ES-I3 (cell line): ENCODE results near the gene LATS2.

Experiments used
- H3K36me3 ChIP-seq: 2 replicates; pipeline ENCODE4 v1.6.1; 2013; ENCODE audit warnings: mild to moderate bottlenecking, low read length, control low read depth, moderate library complexity; ENCODE audit not compliant: insufficient read depth
- H3K4me1 ChIP-seq: 2 replicates; pipeline ENCODE4 v1.6.1; 2013; ENCODE audit warnings: mild to moderate bottlenecking, control low read depth, low read length; ENCODE audit not compliant: insufficient read depth
- H3K9ac ChIP-seq: 2 replicates; pipeline ENCODE4 v1.6.1; 2013; ENCODE audit warnings: low read depth, mild to moderate bottlenecking, low read length, moderate library complexity
- H3K9me3 ChIP-seq: 2 replicates; pipeline ENCODE4 v1.6.1; 2013; ENCODE audit warnings: mild to moderate bottlenecking, low read length, moderate library complexity; ENCODE audit not compliant: control insufficient read depth, insufficient read depth

LATS2 gene

DNA sequence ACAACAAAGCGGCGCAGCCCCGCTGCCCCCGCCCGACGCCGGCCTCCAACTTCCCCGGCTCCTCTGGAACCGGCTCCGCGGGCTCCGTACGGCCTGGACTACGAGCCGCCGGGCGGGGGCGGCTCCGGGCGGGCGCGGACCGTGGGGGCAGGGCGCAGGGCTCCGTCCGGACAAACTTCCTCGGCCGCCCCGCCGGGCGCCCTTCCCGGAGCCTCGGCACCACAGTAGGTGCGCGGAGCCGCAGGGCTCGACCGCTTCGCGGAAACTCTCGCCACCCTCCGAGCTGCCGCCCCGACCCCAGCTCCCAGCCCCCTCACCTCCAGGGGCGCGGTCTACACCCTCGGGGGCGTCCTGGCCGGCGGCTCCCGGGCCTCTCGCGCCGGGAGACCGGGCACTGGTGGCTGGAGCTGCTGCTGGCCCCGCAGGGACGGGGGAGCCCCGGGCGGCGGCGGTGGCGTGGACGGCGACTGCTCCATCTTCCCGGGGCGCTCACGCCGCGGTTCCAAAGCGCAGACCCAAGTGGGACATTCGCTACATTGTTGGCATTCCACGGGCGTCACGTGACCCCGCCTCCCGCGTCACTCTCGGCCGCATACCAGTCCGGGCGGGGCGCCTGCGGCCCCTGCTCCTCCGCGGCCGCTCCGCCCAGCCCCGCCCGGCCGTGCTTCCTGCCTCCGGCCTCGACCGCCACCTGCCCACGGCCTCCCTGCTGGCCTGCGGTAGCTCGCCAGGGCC is at the start of gene LATS2:
Gene LATS2 (minus strand): TSS at position 558 of the 735 bp plus-strand sequence. CDS start 15,560 bp downstream, outside the sequence.
- Histone ChIP-seq H3K9ac (peak within 1 kb of the TSS; percentile 85), H3K36me3 (no peaks in the 10 kb centered on the region), H3K9me3 (no peaks in the 10 kb centered on the region), H3K4me1 (peaks cover 12% of the 10 kb centered on the region)

DNA sequence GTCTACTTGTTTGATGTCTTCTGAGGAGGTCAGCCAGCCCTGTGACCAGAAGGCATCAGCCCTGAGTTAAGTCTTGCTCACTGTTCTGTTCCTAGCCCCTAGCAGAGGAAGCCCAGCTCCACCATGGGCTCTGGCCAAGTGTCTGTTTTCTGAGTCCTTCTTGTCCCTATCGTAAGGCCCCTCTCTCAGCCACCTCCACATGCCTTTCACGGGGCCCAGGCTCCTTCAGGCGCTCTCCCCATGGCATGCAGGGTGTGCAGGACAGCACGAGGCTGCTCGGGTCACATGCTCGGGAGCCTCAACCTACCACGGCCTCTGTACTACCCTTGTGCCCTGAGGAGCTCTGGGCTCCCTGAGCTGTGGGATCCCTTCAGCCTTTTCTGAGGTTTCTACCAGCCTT is 47.8 kb upstream of the LATS2 start:
- H3K9me3 ChIP-seq, result no peaks in the 10 kb centered on the region
- H3K4me1 ChIP-seq, result no peaks in the 10 kb centered on the region
- H3K36me3 ChIP-seq, result no peaks in the 10 kb centered on the region
- H3K9ac ChIP-seq, result no peak overlapping the region

DNA sequence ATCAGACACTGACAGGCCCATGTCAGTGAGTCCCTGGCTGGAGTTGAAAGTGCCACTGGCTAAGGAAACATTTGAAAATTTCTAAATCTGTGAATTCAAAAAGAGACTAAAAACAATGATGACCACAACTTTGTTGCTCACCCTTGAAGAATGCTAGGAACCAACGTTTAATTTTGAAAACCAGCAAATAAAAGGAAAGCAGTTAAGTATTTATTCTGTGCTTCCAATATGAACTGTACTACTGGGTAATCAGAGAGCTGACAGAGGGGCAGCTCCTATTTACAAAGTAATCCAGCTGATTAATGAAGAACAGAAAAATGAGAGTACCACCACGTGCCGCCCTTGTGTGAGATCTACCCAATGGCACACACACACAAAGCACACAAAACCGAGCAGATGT is 44.7 kb upstream of the LATS2 start:
- Histone ChIP-seq H3K36me3 (no peaks in the 10 kb centered on the region), H3K4me1 (no peaks in the 10 kb centered on the region), H3K9ac (no peak overlapping the region), H3K9me3 (no peaks in the 10 kb centered on the region)

DNA sequence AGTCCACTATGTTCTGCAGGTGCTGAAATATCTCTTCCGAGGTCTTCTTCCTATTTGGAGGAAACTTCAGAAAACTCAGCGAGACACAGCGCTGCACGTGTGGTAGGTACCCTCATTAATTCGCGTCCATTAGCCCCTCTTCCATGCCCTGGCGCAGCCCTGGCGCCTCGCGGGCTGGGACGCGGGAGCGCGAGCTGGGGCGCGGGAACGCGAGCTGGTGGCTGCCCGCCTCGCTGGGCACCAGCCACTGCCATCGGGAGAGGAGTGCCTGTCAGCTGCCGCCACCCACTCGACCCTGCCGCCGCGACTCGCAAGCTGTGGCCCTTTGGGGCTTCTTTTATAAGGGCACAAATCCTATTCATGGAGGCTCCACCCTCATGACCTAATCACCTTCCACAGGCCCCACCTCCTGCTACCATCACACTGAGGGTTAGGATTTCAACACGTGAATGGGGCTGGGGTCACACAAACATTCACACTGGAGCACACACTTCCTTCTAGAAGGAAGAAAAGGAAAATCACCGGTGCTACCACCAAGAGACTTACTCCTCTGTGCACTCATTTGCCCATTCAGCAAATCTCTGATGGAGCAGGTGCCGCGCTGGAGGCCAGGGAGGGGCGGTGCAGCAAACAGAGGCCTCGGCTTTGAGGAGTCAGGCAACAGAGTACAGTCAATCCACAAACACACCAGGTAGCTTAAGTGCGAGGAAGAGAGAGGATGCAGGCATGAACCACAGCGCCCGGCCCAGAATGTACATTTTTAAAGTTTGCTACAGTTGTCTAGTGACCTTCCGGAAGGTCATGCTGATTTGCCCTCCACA is 43.0 kb upstream of the LATS2 start:
- no peaks in the 10 kb centered on the region for H3K36me3 ChIP-seq
- no peak overlapping the region for H3K9ac ChIP-seq
- H3K4me1 ChIP-seq, result no peaks in the 10 kb centered on the region

DNA sequence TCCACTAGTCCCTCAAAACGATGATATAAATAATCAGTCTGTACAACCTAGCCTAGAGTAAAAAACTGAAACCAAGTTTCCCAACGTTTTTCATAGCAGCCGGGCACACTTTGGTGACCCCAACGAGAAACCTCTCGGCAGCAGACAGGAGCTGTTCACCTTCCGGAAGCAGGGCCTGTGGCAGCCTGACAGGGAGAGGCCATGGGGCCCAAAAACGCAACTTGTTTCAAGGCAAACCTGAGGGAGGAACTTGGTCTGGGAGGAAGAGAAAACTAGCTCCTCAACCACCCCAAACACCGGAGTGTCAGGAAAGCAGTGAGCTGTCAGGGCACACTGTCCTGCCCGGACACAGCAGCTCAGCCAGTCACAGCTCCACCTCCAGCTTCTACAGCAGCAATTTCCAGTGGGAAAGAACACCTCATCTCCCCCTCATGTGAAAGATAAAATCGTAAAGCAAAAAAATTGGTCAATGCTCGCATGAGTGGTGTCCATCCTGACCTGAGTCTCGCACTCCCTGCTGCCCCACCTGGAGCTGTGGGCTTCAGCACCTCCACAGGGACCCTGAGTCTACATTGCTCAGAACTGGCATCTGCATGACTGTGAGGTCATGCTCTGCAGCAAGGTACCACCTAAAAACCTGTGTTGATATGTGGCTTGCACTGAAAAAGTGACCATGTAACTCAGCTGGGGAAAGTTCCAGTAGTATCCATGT is 40.6 kb upstream of the LATS2 start:
- H3K4me1 ChIP-seq, result no peaks in the 10 kb centered on the region
- H3K9ac ChIP-seq, result no peak overlapping the region
- H3K36me3 ChIP-seq, result no peaks in the 10 kb centered on the region
- no peaks in the 10 kb centered on the region for H3K9me3 ChIP-seq

More for the DNA sequence above, 43.0 kb upstream of the LATS2 start:
- H3K9me3 ChIP-seq, result no peaks in the 10 kb centered on the region

DNA sequence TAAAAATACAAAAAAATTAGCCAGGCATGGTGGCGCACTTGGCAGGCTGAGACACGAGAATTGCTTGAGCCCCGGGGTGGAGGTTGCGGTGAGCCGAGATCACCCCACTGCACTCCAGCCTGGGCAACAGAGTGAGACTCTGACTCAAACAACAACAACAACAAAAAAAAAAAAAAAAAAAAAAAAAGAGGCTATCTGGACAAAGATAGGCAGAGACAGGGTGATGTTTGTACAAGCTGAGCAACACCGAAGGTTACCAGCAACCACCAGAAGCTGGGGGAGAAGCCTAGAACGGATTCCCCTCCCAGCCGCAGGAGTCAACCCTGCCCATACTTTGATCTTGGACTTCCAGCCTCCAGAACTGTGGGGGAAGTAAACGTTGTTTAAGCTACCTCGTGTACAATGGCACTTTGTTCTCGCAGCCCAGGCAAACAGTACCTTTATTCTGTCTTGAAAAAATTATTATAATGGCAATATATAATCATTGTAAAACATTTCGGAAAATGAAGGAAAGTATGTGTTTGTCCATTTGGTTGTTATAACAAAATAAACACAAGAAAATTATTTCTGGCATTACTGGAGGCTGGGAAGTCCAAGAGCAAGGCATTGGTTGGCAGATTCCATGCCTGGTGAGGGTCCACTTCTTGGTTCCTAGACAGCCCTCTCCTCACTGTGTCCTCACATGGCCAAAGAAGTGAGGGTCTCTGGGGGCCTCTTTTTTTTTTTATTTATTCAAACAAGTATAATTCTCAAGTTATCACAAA is 39.8 kb upstream of the LATS2 start:
- Histone ChIP-seq H3K4me1 (no peaks in the 10 kb centered on the region), H3K9ac (no peak overlapping the region)

DNA sequence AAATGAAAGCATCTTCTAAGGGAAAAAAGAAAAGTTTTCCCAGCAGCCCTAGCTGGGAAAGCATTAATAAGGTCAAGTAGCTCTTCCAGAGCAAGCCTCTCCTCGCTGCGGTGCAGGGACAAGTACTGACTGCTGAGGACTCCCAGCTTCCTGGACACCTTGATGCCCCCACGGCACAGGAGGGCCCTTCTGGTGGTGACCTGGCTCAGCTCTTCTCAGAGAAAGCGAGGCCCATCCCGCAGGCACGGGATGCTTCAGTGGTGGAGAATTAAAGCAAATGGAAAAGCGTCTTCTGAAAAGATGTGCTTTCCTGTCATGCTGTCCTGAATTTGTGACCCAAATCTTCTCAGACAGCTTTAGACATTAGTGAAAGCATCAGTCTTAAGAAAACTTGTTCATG is 38.8 kb upstream of the LATS2 start:
- no peaks in the 10 kb centered on the region for H3K4me1 ChIP-seq
- no peak overlapping the region for H3K9ac ChIP-seq
- H3K36me3 ChIP-seq, result no peaks in the 10 kb centered on the region
- no peaks in the 10 kb centered on the region for H3K9me3 ChIP-seq

More for the DNA sequence above, 39.8 kb upstream of the LATS2 start:
- Histone ChIP-seq H3K9me3 (no peaks in the 10 kb centered on the region), H3K36me3 (no peaks in the 10 kb centered on the region)

DNA sequence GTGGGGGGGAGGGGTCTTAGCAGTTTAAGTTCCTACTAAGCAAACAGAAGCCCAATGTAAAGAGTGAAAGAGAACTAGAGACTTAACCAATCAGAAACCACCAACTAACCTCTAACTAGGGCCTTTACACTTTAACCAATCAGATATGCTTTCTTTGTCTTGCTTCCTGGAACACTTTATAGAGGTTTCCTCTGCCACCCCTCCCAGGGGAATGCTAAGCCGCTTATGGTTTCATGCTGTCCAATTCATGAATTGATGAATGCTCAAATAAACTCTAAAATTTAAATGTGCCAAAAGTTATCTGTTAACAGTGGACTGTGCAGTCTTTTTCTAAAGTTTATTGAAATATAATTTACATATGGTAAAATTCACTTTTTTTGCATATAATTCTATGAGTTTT is 33.9 kb upstream of the LATS2 start:
- Histone ChIP-seq H3K9ac (no peak overlapping the region), H3K9me3 (no peaks in the 10 kb centered on the region), H3K4me1 (no peaks in the 10 kb centered on the region), H3K36me3 (no peaks in the 10 kb centered on the region)

DNA sequence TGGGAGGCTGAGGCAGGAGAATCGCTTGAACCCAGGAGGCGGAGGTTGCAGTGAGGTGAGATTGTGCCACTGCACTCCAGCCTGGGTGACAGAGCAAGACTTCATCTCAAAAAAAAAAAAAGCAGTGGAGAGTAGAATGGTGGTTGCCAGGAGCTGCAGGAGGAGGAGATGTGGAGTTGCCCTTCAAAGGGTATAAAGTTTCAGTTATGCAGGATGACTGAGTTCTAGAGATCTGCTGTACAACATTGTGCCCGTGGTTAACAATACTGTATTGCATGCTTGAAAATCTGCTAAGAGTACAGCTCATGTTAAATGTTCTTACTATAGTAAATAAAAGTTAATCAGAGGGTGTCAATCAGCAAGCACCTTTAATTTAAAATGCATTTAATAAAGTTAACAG is 28.4 kb upstream of the LATS2 start:
- no peaks in the 10 kb centered on the region for H3K9me3 ChIP-seq
- no peaks in the 10 kb centered on the region for H3K36me3 ChIP-seq
- H3K4me1 ChIP-seq, result no peaks in the 10 kb centered on the region
- H3K9ac ChIP-seq, result no peak overlapping the region

DNA sequence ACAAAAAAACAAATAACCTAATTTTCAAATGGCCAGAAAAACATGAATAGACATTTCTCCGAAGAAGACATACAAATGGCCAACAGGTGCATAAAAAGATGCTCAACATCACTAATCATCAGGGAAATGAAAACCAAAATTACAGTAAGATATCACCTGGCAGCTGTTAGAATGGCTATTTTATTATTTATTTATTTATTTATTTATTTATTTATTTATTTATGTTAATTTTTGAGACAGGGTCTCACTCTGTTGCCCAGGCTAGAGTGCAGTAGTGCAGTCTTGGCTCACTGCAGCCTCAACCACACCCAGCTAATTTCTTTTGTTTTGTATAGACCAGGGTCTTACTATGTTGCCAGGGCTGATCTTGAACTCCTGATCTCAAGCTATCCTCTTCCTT is 27.1 kb upstream of the LATS2 start:
- Histone ChIP-seq H3K9me3 (no peaks in the 10 kb centered on the region), H3K36me3 (no peaks in the 10 kb centered on the region), H3K9ac (no peak overlapping the region), H3K4me1 (no peaks in the 10 kb centered on the region)

DNA sequence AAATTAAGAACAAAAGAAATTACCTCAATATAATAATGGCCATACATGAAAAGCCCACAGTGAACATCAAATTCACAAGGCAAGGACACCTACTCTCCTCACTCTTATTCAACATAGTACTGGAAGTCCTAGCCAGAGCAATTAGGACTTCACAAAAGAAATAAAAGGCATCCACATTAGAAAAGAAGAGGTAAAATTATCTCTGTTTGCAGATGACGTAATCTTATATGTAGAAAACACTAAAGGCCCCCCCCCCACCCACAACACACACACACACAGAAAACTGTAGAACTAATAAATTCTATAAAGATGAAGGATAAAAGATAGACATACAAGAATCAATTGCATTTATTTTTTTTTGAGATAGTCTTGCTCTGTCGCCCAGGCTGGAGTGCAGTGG is 25.5 kb upstream of the LATS2 start:
- Histone ChIP-seq H3K9ac (no peak overlapping the region), H3K36me3 (no peaks in the 10 kb centered on the region), H3K4me1 (no peaks in the 10 kb centered on the region), H3K9me3 (no peaks in the 10 kb centered on the region)

DNA sequence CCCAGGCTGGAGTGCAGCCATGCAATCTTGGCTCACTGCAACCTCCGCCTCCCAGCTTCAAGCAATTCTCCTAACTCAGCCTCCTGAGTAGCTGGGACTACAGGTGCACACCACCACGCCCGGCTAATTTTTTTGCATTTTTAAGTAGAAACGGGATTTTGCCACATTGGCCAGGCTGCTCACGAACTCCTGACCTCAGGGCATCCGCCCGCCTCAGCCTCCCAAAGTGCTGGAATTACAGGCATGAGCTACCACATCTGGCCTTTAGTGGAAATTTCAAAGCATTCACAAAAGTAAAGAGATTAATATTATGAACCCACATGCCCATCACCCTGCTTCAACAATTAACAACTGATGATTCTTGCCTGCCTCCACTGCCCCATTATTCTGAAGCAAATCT is 20.5 kb upstream of the LATS2 start:
- no peak overlapping the region for H3K9ac ChIP-seq
- H3K36me3 ChIP-seq, result no peaks in the 10 kb centered on the region
- peaks cover 16% of the 10 kb centered on the region for H3K4me1 ChIP-seq
- H3K9me3 ChIP-seq, result no peaks in the 10 kb centered on the region

DNA sequence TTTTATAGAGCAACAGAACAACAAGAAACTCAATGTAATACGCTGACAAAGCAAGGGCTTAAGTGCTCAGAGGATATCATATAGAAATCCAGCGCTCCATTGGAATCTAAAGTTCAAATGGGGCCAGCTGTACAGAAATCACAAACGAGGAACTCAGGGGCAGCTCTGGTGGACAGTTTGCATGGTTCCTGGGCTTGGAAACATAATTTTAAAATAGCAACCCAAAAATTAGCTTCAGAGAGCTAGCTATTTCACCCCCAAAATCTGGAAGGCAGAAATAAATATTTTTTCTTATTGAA is 19.2 kb upstream of the LATS2 start:
- Histone ChIP-seq H3K4me1 (peaks cover 16% of the 10 kb centered on the region), H3K36me3 (no peaks in the 10 kb centered on the region), H3K9me3 (no peaks in the 10 kb centered on the region), H3K9ac (no peak overlapping the region)
